Esophagus muscularis mucosa (tissue), 4 donors: ENCODE data around the gene HTR3D.

Experiments
- EP300 ChIP-seq: sonication (generic); formaldehyde crosslinking; IDR thresholded peaks from one replicate; pipeline ENCODE4 v1.6.1; 2017; ENCODE audit warnings: antibody characterized with exemption
- POLR2A ChIP-seq: fragments of 450-650 bp; IDR thresholded peaks from one replicate; pipeline ENCODE4 v1.6.1; 2017; ENCODE audit warnings: antibody characterized with exemption, moderate library complexity, mild to moderate bottlenecking, low read depth
- POLR2AphosphoS5 ChIP-seq, 2 donors: sonication (generic); formaldehyde crosslinking; IDR thresholded peaks; one replicate each; pipeline ENCODE4 v1.6.1; 2017; ENCODE audit warnings: antibody characterized with exemption in 2 of 2
- TF ChIP-seq, protein P1 (sequence below), 3 experiments: fragments of 200-600 bp in 2 of 3; fragments of 450-650 bp in 1 of 3; sonication (generic) in 2 of 3; IDR thresholded peaks; one replicate each; pipeline ENCODE4 v1.5.1; 2017 to 2019; ENCODE audit warnings: antibody characterized with exemption in 3 of 3, mild to moderate bottlenecking in 2 of 3, moderate library complexity in 1 of 3

GRCh38 chr3:184001761-184002160 is 29.8 kb upstream of the HTR3D start:
- TF ChIP-seq, protein P1, sequence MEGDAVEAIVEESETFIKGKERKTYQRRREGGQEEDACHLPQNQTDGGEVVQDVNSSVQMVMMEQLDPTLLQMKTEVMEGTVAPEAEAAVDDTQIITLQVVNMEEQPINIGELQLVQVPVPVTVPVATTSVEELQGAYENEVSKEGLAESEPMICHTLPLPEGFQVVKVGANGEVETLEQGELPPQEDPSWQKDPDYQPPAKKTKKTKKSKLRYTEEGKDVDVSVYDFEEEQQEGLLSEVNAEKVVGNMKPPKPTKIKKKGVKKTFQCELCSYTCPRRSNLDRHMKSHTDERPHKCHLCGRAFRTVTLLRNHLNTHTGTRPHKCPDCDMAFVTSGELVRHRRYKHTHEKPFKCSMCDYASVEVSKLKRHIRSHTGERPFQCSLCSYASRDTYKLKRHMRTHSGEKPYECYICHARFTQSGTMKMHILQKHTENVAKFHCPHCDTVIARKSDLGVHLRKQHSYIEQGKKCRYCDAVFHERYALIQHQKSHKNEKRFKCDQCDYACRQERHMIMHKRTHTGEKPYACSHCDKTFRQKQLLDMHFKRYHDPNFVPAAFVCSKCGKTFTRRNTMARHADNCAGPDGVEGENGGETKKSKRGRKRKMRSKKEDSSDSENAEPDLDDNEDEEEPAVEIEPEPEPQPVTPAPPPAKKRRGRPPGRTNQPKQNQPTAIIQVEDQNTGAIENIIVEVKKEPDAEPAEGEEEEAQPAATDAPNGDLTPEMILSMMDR (IDR thresholded peaks at IDR 0.05): no peak
- TF ChIP-seq POLR2A: no peak
- no peak for TF ChIP-seq EP300
- no peak for TF ChIP-seq POLR2AphosphoS5 (IDR thresholded peaks at IDR 0.05)
